Hematopoietic multipotent progenitor cell treated with erythropoietin and hydrocortisone succinate and interleukin-3 and kit ligand, for 17 days (in vitro differentiated cells): ENCODE results near the gene SETD1B.
A peak's percentile ranks its signal among the peaks of the same experiment; 100 is the strongest.

Experiments
- DNase-seq: peaks from one replicate; pipeline ENCODE4 v3.0.0-alpha.2; 2015; ENCODE audit warnings: low spot score

SETD1B gene

DNA sequence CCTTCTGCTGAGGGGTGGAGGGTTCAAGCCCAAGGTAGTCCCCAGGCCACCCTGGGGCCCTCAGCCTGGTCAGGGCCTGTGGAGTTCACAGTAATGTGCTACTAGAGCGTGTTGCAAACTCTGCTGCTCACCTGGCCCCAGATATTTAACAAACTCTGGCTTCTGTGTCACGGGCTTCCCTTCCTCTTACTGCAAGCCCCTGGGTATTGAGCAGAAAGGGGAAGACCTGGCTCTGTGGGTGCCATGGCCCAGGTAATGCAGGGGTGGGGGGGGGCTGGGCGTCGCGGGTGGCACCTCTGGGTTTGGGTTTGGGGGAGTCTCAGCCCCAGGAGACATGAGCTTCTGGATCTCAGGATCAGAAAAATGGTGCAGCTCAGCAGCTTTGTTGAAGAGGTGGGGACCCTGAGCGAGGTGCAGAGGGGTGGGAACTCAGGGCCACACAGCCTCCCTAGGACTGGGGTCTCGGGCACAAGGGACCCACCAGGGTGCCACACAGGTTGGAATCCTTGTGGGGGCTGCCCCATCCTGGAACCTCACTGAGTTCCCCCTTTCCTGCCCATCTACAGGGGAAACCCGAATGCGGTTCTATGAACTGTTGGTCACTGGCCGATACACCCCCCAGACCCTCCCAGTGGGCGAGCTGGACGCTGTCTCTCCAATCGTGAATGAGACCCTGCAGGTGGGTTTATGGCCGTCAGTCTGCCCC, 4.0 kb downstream of the SETD1B start:
- DNase-seq = no peak

DNA sequence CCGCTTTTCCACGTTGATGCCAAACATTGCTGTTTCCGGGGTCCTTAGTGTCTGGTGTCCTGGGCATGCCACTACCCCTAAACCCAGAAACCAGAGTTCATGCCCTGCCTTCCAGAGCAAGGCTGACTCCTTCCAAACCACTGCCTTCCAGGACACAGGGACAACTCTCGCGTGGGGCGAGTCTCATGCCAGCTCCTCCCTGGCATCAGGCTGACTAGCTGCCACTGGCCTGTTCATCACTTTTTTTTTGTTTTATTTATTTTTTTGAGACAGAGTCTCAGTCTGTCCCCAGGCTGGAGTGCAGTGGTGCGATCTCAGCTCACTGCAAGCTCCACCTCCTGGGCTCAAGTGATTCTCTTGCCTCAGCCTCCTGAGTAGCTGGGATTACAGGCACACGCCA, 4.8 kb downstream of the SETD1B start:
- DNase-seq = no peak

DNA sequence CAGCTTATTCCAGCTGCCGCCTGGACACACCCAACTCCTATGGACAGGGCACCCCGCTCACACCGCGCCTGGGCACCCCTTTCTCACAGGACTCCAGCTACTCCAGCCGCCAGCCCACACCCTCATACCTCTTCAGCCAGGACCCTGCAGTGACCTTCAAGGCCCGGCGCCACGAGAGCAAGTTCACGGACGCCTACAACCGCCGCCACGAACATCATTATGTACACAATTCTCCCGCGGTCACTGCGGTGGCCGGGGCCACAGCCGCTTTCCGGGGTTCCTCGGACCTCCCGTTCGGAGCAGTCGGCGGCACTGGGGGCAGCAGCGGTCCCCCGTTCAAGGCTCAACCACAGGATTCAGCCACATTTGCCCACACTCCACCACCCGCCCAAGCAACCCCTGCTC, 5.9 kb downstream of the SETD1B start:
- DNase-seq = no peak

DNA sequence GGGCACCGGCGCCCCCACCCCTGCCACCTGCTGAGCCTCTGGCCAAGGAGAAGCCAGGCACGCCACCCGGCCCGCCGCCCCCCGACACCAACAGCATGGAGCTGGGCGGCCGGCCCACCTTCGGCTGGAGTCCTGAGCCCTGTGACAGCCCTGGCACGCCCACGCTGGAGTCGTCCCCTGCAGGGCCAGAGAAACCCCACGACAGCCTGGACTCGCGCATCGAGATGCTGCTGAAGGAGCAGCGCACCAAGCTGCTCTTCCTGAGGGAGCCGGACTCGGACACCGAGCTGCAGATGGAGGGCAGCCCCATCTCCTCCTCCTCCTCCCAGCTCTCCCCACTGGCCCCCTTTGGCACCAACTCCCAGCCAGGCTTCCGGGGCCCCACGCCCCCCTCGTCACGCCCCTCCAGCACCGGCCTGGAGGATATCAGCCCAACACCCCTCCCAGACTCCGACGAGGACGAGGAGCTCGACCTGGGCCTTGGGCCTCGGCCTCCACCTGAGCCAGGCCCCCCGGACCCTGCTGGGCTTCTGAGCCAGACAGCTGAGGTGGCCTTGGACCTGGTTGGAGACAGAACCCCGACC, 6.5 kb downstream of the SETD1B start:
- no peak for DNase-seq

DNA sequence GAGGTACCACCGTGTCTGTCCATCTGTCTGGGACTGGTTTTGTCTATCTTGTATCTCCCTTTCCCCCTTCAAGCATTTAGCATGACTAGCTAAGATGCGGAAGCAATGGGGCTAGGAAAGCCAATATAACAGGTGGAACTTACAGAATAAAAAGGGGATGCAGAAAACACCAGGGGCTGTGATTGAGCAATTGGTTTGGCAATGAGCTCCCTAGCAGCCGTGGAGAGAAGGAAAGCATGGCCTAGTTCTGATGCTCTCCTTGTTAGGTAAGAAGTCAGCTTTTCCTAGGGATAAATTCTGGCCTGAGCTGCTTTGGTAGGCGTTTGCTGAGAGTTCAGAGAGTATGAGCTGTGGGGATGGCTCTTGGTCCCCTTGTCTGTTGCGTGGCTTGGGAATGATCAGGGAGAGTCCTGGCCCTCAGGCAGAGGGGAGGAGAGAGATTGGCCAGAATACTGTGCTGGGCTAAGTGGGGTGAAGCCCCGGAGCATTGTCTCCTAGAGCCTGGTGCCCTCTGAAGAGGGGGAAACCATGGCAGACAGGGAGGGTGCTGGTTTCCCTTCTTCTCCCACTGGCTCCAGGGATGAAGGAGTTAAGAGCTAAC, 7.1 kb downstream of the SETD1B start:
- DNase-seq = no peak

DNA sequence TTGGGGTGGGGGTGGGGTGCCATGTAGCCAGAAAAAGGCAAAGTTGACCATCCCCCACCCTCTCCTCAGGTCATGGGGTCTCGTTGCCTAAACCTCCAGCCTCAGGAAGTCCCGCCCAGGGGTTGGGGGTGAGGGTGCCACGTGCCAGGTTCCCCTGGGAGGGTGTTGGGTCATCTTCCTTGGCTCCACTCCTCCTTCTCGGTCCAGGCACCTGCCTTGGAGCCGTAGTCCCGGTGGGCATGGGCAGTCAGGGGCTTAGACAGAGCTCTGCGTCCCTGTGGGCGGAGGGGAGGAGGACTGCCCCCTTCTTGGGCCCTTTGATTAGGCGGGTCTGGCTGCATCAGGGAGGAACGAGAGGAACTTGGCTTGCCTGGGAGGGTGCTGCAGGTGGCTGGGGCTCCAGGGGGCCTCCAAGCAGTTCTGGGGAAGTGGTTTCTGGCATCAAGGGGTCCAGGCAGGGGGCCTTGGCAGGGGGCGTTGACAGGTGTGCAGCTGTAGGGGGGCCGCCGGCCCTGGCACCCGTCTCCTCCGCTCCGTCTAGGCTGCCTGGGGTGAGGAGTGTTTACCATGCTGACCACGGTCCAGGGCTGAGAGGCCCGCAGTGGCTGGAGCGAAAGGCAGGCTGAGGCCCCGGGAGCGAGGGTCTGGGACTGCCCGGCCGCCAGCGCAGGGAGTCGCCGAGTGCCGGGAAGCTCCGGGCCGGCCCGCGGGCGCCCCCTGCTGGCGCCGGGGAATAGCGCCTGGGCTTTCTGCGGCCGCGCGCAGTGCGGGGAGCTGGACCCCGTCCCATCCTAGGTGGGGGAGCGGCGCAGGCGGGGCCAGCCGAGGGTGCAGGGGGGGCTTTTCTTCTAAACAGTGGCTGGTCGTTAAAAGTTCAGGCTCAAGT, 7.9 kb downstream of the SETD1B start:
- DNase-seq = peak; percentile 83

DNA sequence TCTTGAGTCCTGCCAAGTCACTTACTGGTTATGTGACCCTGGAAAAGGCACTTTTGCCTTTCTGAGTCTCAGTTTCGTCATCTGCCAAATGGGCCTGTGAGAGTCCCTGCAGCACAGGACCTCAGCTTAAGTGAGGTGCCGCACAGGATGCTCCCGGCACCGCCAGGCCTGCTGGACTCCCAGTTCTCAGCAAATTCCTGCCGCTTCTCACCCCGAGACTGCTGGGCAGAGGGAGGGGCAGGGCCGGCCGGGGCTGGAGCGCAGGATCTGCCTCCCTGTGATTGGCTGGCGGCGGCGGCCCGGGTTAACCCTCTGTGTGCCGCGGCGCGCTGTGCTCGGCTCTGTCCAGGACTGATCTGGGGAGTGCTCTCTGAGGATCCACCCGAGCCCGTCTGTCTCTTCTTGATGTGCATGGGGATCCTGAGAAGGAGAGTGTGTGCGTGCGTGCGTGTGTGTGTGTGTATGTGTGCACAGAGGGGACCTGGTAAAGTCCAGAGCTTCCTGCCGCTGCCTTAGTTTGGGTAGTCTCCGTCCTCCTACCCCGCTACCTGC, 8.6 kb downstream of the SETD1B start:
- peak; percentile 69 for DNase-seq

DNA sequence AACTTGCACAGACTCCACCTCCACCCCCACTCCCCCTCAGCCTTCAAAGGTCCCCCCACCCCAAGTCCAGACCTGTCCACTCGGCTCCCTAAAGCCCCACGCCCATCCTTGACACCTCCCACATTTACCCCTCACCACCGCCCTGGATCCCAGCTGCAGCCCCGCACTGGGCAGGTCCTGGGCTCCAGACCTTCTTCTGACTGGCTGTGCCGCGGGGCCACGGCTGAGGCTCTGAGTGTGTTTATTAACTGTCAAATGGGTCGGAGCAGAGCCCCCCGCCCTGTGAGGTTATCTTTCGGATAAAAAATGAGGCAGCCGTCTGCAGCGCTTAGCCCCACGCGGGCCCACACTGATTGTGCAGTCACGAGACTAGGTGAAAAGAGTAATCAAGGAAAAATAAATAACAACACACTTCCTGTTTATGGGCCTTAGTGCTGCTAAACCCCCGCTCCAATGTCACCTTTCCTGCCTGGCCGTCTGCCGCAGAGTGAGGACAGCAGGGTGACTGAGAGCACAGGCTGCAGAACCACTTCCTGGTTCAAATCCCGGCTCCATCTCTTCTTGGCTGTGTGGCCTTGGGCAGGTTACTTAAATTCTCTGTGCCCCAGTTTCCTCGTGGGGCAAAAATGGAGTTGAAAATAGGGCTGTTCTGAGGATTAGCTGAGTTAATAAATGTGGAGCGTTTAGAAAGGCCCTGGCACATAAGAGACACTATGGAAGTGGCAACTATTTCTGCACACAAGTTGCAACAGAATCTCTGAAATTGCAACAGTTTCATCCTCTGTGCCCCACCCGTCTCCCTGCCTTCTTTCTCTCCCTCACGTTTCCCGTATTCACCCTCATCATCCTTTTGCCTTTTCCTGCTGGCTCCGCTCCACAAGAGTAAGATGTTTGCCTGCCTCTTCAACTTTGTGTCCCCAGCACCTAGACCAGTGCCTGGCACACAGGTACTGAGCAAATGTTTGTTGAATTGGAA, 9.4 kb downstream of the SETD1B start:
- no peak for DNase-seq

DNA sequence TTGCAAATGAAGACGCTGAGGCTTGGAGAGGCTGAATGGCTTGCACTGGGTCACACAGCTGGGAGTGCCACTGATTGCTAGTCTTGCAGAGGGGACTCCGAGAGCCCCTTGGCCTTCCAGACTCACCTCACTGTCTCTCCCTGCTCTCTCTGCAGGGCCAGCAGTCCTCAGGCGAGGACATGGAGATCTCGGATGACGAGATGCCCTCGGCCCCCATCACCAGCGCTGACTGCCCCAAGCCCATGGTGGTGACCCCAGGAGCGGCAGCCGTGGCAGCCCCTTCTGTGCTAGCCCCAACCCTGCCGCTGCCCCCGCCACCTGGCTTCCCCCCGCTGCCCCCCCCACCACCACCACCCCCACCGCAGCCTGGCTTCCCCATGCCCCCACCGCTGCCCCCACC, 10.1 kb downstream of the SETD1B start:
- DNase-seq = no peak

DNA sequence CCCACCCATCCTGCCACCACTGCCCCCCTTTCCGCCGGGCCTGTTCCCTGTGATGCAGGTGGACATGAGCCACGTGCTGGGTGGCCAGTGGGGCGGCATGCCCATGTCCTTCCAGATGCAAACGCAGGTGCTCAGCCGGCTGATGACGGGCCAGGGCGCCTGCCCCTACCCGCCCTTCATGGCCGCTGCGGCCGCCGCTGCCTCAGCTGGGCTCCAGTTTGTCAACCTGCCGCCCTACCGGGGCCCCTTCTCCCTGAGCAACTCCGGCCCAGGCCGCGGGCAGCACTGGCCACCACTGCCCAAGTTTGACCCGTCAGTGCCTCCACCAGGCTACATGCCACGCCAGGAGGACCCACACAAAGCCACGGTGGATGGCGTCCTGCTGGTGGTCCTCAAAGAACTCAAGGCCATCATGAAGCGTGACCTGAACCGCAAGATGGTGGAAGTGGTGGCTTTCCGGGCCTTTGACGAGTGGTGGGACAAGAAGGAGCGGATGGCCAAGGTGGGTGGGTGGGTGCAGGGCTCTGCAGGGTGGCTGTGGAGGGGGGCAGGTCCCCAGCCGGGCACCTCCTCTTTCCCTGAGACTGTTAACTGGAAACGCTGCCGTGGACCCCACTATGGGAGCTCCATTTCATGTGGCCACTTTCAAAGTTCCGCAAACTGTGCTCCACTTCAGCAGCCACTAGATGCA, 10.8 kb downstream of the SETD1B start:
- no peak for DNase-seq

DNA sequence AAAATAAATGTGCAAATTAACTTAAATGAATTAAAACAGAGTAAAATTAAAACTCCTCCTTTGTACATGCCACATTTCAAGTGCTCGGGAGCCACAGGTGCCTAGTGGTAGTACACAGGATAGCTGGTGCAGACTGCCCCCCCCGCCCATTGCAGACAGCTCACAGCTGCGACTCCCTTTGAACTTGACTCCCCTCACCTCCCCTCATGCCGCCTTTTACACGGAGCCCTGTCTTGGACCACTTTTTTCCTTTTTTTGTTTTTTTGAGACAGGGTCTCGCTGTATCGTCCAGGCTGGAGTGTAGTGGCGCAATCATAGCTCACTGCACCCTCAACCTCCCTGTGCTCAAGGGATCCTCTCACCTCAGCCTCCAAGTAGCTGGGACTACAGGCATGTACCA, 11.5 kb downstream of the SETD1B start:
- DNase-seq = no peak

DNA sequence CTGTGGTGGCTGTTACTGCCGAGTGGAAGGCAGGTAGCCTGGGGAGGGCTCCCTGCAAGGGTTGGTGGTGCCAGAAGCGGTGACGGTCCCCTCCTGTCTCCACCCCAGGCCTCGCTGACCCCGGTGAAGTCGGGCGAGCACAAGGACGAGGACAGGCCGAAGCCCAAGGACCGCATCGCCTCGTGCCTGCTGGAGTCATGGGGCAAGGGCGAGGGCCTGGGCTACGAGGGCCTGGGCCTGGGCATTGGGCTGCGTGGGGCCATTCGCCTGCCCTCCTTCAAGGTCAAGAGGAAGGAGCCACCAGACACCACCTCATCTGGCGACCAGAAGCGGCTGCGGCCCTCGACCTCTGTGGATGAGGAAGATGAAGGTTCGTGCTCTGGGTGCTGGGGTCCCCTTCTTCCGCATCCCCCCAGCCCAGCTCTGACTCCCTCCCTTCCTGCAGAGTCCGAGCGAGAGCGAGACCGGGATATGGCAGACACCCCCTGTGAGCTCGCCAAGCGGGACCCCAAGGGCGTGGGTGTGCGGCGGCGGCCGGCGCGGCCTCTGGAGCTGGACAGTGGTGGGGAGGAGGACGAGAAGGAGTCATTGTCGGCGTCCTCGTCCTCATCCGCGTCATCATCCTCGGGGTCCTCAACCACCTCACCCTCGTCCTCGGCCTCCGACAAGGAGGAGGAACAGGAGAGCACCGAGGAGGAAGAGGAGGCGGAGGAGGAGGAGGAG, 13.3 kb downstream of the SETD1B start:
- DNase-seq = no peak

DNA sequence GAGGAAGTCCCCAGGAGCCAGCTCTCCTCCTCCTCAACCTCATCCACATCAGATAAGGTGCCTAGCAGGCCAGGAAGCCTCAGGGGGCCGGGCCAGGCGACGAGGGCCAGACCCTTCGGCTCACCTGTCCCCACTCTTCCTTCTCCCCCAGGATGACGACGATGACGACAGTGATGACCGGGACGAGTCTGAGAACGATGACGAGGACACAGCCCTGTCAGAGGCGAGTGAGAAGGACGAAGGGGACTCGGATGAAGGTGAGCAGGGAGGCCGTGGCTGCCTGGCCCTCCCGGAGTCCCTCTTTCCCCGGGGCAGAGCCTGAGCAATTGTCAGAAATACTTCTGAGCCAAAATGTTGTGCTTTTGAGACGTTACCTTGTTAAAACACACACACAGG, 13.8 kb downstream of the SETD1B start:
- DNase-seq = no peak

DNA sequence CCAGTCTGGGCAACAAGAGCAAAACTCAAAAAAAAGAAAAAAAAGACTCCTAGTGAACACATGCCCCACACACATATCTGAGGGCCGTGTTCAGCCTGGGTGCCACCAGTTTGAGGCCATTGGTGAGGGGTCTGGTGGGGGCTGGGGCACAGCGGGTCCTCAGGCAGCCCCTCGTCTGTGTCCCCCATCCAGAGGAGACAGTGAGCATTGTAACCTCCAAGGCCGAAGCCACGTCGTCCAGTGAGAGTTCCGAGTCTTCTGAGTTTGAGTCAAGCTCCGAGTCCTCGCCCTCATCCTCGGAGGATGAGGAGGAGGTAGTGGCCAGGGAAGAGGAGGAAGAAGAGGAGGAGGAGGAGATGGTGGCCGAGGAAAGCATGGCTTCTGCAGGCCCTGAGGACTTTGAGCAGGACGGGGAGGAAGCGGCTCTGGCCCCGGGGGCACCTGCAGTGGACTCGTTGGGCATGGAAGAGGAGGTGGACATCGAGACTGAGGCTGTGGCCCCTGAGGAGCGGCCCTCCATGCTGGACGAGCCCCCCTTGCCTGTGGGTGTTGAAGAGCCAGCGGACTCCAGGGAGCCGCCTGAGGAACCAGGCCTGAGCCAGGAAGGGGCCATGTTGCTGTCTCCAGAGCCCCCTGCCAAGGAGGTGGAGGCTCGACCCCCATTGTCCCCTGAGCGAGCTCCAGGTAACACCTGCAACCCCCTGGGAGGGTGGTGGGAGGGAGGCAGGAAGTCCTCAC, 15.6 kb downstream of the SETD1B start:
- no peak for DNase-seq

DNA sequence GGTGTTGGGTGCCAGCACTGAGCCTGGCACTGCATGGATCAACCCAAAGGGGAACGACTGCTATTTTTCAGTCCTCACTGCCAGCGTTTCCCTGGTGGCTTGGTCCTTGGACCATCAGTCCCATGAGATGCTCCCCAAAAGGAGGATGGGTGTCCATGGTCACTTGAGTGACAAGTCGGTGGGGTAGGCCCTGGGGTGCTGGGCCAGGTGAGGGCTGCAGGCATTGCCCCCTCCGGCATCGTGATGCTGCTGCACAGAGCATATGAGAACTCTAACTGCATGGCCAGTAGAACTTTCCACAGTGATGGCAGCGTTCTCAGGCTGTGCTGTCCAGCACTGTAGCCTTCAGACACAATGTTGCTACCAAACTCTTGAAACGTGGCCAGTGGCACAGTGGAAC, 16.2 kb downstream of the SETD1B start:
- no peak for DNase-seq

DNA sequence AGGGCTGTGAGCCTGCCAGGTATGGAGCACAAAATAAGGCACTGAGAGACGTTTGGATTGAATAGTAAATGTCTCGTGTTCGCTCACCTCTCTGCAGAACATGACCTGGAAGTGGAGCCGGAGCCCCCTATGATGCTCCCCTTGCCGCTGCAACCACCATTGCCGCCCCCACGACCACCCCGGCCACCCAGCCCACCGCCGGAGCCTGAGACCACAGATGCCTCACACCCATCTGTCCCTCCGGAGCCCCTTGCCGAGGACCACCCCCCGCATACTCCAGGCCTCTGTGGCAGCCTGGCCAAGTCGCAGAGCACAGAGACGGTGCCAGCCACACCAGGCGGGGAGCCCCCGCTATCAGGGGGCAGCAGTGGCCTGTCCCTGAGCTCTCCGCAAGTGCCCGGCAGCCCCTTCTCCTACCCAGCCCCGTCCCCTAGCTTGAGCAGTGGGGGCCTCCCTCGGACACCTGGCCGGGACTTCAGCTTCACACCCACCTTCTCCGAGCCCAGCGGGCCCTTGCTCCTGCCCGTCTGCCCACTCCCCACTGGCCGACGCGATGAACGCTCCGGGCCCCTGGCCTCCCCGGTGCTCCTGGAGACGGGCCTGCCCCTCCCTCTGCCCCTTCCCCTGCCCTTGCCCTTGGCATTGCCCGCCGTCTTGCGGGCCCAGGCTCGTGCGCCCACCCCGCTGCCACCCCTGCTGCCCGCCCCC, 18.7 kb downstream of the SETD1B start:
- no peak for DNase-seq

DNA sequence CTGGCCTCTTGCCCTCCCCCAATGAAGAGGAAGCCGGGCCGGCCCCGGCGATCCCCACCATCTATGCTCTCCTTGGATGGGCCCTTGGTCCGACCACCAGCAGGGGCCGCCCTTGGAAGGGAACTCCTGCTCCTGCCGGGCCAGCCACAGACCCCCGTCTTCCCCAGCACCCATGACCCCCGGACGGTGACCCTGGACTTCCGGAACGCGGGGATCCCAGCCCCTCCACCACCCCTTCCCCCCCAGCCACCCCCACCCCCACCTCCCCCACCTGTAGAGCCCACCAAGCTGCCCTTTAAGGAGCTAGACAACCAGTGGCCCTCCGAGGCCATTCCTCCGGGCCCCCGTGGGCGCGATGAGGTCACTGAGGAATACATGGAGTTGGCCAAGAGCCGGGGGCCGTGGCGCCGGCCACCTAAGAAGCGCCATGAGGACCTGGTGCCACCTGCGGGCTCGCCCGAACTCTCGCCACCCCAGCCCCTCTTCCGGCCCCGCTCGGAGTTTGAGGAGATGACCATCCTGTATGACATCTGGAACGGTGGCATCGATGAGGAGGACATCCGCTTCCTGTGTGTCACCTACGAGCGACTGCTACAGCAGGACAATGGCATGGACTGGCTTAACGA, 19.4 kb downstream of the SETD1B start:
- no peak for DNase-seq

DNA sequence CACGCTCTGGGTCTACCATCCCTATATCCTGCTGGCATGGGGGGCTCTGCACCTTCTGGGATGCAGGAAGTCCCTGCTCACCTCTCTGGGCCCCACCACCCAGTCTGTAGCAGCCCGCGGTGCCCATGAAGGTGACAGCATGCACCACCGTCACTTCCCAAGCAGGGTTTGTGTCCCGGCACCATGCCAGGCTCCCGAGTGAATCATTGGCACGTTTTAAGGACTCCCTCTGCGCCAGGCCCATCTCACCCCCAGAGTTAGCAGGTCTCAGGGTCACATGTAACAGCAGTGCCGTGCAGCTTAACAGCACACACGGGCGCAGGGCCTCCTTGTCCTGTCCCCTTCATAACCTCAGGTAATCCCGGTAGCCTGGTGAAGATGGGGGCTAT, 19.9 kb downstream of the SETD1B start:
- no peak for DNase-seq
